GM12878 (cell line): ENCODE measurements around the gene GARNL3. TPM values are rescaled to one million over a fixed set of nuclear protein-coding genes. Genes with fewer than 3 reads are reported as not detected.

Experiments
- ATAC-seq: fragments of 200-7000 bp; cut with Tn5 transposase; 3 replicates; pipeline ENCODE4 v1.9.1; 2020; ENCODE audit warnings: mild to moderate bottlenecking, moderate library complexity
- BruUV-seq: library from RNA; stranded (reverse); fragments of 400-500 nt; replicated peaks from 2 replicates; lab custom pipeline; 2021; lab: Mats Ljungman, UMichigan
- CTCF ChIA-PET: fragments of 300-600 bp; sonication (Branson Sonifier 250); formaldehyde crosslinking; extraction: SDS; loops from one replicate; lab custom pipeline; 2021; ENCODE audit warnings: inconsistent platforms; lab: Yijun Ruan, JAX
- POLR2A ChIA-PET: fragments of 350-600 bp; formaldehyde crosslinking; extraction: SDS; loops from one replicate; lab custom pipeline; 2021; ENCODE audit warnings: inconsistent platforms; lab: Charles Lee
- RAD21 ChIA-PET: fragments of 300-600 bp; sonication (Branson Sonifier 250); formaldehyde crosslinking; loops from one replicate; lab custom pipeline; 2023; ENCODE audit warnings: antibody characterized with exemption; ENCODE audit not compliant: unreplicated experiment; lab: Charles Lee
- SMC1A ChIA-PET: fragments of 300-600 bp; sonication (Branson Sonifier 250); formaldehyde crosslinking; loops from one replicate; lab custom pipeline; 2023; ENCODE audit not compliant: unreplicated experiment, uncharacterized antibody; lab: Charles Lee
- DNase-seq: peaks from one replicate; pipeline ENCODE4 v3.0.0-alpha.2; 2011; ENCODE audit warnings: low read depth, low spot score
- FAIRE-seq: peaks from 3 replicates; lab custom pipeline; 2011; peaks lifted over from hg19 to GRCh38; lab: Jason Lieb, UNC
- H2AFZ ChIP-seq: 2 replicates; pipeline ENCODE4 v1.6.0; 2011; ENCODE audit warnings: low read depth, low read length, control low read depth; ENCODE audit not compliant: control insufficient read depth
- H3K27ac ChIP-seq: 2 replicates; pipeline ENCODE4 v1.5.1; 2011; ENCODE audit warnings: control low read depth; ENCODE audit not compliant: control insufficient read depth, insufficient read depth
- H3K27me3 ChIP-seq, 2 experiments: replicated peaks in 1 of 2; 2 replicates each; pipeline versions ENCODE4 v1.6.0 to v1.6.1; 2011; ENCODE audit warnings: low read length in 1 of 2; ENCODE audit not compliant: control insufficient read depth in 2 of 2, insufficient read depth in 2 of 2
- H3K36me3 ChIP-seq, 2 experiments: 2 replicates each; pipeline ENCODE4 v1.5.1; 2011; ENCODE audit warnings: low read length in 1 of 2; ENCODE audit not compliant: control insufficient read depth in 2 of 2, insufficient read depth in 2 of 2
- H3K4me1 ChIP-seq: 2 replicates; pipeline ENCODE4 v1.6.1; 2011; ENCODE audit warnings: mild to moderate bottlenecking, low read length, moderate library complexity, mixed read lengths; ENCODE audit not compliant: control insufficient read depth, insufficient read depth
- H3K4me2 ChIP-seq: 2 replicates; pipeline ENCODE4 v1.6.0; 2011; ENCODE audit warnings: control low read depth; ENCODE audit not compliant: control insufficient read depth, insufficient read depth
- H3K4me3 ChIP-seq: fragments of 200-600 bp; sonication (generic); 2 replicates; pipeline ENCODE4 v1.5.1; 2016
- H3K79me2 ChIP-seq: 2 replicates; pipeline ENCODE4 v1.6.0; 2011; ENCODE audit warnings: low read length; ENCODE audit not compliant: control insufficient read depth, insufficient read depth
- H3K9ac ChIP-seq: 2 replicates; pipeline ENCODE4 v1.8.0; 2011; ENCODE audit warnings: low read length, control low read depth, mixed read lengths; ENCODE audit not compliant: control insufficient read depth, insufficient read depth
- H3K9me3 ChIP-seq: replicated peaks from 3 replicates; pipeline ENCODE4 v1.5.1; 2011; ENCODE audit warnings: mild to moderate bottlenecking, low read length; ENCODE audit not compliant: control insufficient read depth, insufficient read depth
- H4K20me1 ChIP-seq: 2 replicates; pipeline ENCODE4 v1.6.0; 2011; ENCODE audit not compliant: control insufficient read depth, insufficient read depth
- ASH2L ChIP-seq: fragments of 300-600, 200-600 bp; sonication (generic); IDR thresholded peaks from 2 replicates; pipeline ENCODE4 v1.6.1; 2017; ENCODE audit warnings: low read depth, mild to moderate bottlenecking, borderline replicate concordance
- BACH1 ChIP-seq: fragments of 450-650 bp; IDR thresholded peaks from 2 replicates; pipeline ENCODE4 v1.6.1; 2017; ENCODE audit warnings: mild to moderate bottlenecking, borderline replicate concordance
- CREB1 ChIP-seq: IDR thresholded peaks from 2 replicates; pipeline ENCODE4 v1.6.1; 2012; ENCODE audit warnings: low read depth, mild to moderate bottlenecking, inconsistent platforms
- GATAD2B ChIP-seq: fragments of 450-650 bp; conservative IDR thresholded peaks from 2 replicates; pipeline ENCODE4 v1.6.1; 2017; ENCODE audit warnings: low read depth, mild to moderate bottlenecking, moderate library complexity
- HDAC2 ChIP-seq: fragments of 200-600 bp; sonication (generic); IDR thresholded peaks from 2 replicates; pipeline ENCODE4 v1.6.1; 2017
- MYC ChIP-seq: IDR thresholded peaks from 2 replicates; pipeline ENCODE4 v1.6.1; 2011; ENCODE audit warnings: mild to moderate bottlenecking, low read length, moderate library complexity, inconsistent platforms; ENCODE audit not compliant: insufficient read depth, insufficient replicate concordance, insufficient read length, severe bottlenecking
- NR2C2 ChIP-seq: IDR thresholded peaks from 2 replicates; pipeline ENCODE4 v1.6.1; 2011; ENCODE audit warnings: borderline replicate concordance, low read depth; ENCODE audit not compliant: control insufficient read depth, insufficient read length
- POLR2AphosphoS2 ChIP-seq: IDR thresholded peaks from 2 replicates; pipeline ENCODE4 v1.6.1; 2011; ENCODE audit warnings: low read depth, mild to moderate bottlenecking, low read length, improper control_type of control experiment, moderate library complexity
- RUNX3 ChIP-seq: IDR thresholded peaks from 2 replicates; pipeline ENCODE4 v1.6.1; 2012; ENCODE audit warnings: low read length, inconsistent platforms
- SIN3A ChIP-seq: IDR thresholded peaks from 2 replicates; pipeline ENCODE4 v1.6.1; 2012; ENCODE audit warnings: low read depth, low read length, improper control_type of control experiment
- SMAD1 ChIP-seq: fragments of 450-650 bp; IDR thresholded peaks from 2 replicates; pipeline ENCODE4 v1.6.1; 2018; ENCODE audit warnings: mild to moderate bottlenecking, low read depth; ENCODE audit not compliant: partially characterized antibody
- SMC3 ChIP-seq: IDR thresholded peaks from 2 replicates; pipeline ENCODE4 v1.6.1; 2011; ENCODE audit warnings: low read length, improper control_type of control experiment, borderline replicate concordance
- STAT3 ChIP-seq: IDR thresholded peaks from 2 replicates; pipeline ENCODE4 v1.6.1; 2011; ENCODE audit warnings: low read depth, low read length, improper control_type of control experiment
- SUZ12 ChIP-seq: fragments of 200-600 bp; sonication (generic); IDR thresholded peaks from one replicate; pipeline ENCODE4 v1.6.1; 2018; ENCODE audit warnings: antibody characterized with exemption, mild to moderate bottlenecking; ENCODE audit not compliant: unreplicated experiment
- ZNF274 ChIP-seq: IDR thresholded peaks from one replicate; pipeline ENCODE4 v1.8.0; 2011; ENCODE audit not compliant: insufficient read length, insufficient read depth
- WGBS: methylation state at CpG from one replicate; pipeline ENCODE4 v1.1.6; 2016; ENCODE audit warnings: low lambda C conversion rate; ENCODE audit not compliant: insufficient replicate concordance, insufficient coverage; ENCODE audit errors: missing lambda C conversion rate; 5-methylcytosine and 5-hydroxymethylcytosine counted together
- in situ Hi-C: fragments of 300-500 bp; cut with MboI; formaldehyde crosslinking; loops from 9 replicates; pipeline ENCODE4 v1.14.3; 2018; ENCODE audit warnings: mixed read lengths
- intact Hi-C: fragments of 100-400 bp; cut with micrococcal nuclease; formaldehyde crosslinking; loops from one replicate; pipeline ENCODE4 v1.14.2; 2022; ENCODE audit not compliant: unreplicated experiment
- polyA plus RNA-seq, 11 experiments: library from polyadenylated mRNA; depleted of rRNA in 4 of 11; unstranded in 6 of 11; stranded (reverse) in 5 of 11; fragments of >200 nt; fragmentation: Nextera tagmentation in 4 of 11; fragmentation: Illumina TruSeq in 1 of 11; extraction: Ambion mirVana in 4 of 11; extraction: Trizol in 1 of 11; gene quantifications; 1 replicate in 1 of 11; 2 replicates in 10 of 11; pipeline versions ENCODE4 v1.2.1 to v1.2.3, GENCODE V29; 2011 to 2016; ENCODE audit warnings: inconsistent platforms in 2 of 11, missing spikeins in 2 of 11, low read depth in 1 of 11
- total RNA-seq, 4 experiments: library from RNA; depleted of rRNA in 3 of 4; stranded (reverse); fragments of >200 nt in 3 of 4; fragmentation: Illumina TruSeq in 1 of 4; extraction: Trizol in 1 of 4; gene quantifications; 2 replicates each; pipeline versions ENCODE4 v1.2.1 to v1.2.3, GENCODE V29; 2013 to 2021

The GARNL3 gene
- total and polyA plus RNA-seq, 10 of the 15 experiments (the other 5 are each of a cell fraction or from before 2014, with no cell fraction given): 0.89 to 13.2 (median 6.3) TPM

GRCh38 chr9:127382541-127382940 is 118.0 kb downstream of the GARNL3 start:
- Histone ChIP-seq H3K9ac (no peak overlapping the region), H3K36me3 (no peaks in the 10 kb centered on the region), H3K4me2 (no peak overlapping the region), H3K27ac (no peak overlapping the region), H3K27me3 (no peaks in the 10 kb centered on the region), H3K4me1 (no peaks in the 10 kb centered on the region), H4K20me1 (no peaks in the 10 kb centered on the region), H3K79me2 (no peaks in the 10 kb centered on the region), H3K4me3 (no peak overlapping the region), H2AFZ (no peak overlapping the region), H3K9me3 (peaks cover 1% of the 10 kb centered on the region; the same call in 2 of the 3 replicates)
- in situ Hi-C loops: no loop called here
- WGBS: 42% methylated on average over 2 of the region's 2 CpGs
- ChIA-PET CTCF (interaction anchor here (0.9 to 1.3 kb wide), 3 partner anchors 23 to 168 kb away, joined by 3 read pairs; no protein-coding TSS in a partner anchor), SMC1A (interaction anchor here (0.6 kb wide), 1 partner anchor 592 kb away, joined by 3 read pairs; no protein-coding TSS in a partner anchor), POLR2A (no interaction called here), RAD21 (no interaction called here)
- DNase-seq: no peak
- ATAC-seq: no peak
- FAIRE-seq: no peak
- no peak for TF ChIP-seq RUNX3
- TF ChIP-seq SUZ12: no peak
- TF ChIP-seq MYC: no peak
- no peak for TF ChIP-seq HDAC2
- no peak for TF ChIP-seq BACH1
- no peak for TF ChIP-seq SMC3
- no peak for TF ChIP-seq CREB1
- BruUV-seq: no TSS peak
- intact Hi-C loops: no loop called here

- ChIA-PET RAD21 (no interaction called here), SMC1A (interaction anchor here (1.0 kb wide), 1 partner anchor 9 kb away, joined by 3 read pairs; no protein-coding TSS in a partner anchor), POLR2A (no interaction called here), CTCF (interaction anchor here (0.6 kb wide), 1 partner anchor 457 kb away, joined by 3 read pairs; no protein-coding TSS in a partner anchor)
- Histone ChIP-seq H3K27me3 (no peaks in the 10 kb centered on the region), H3K4me2 (no peak overlapping the region), H4K20me1 (no peaks in the 10 kb centered on the region), H3K9ac (no peak overlapping the region), H3K36me3 (no peaks in the 10 kb centered on the region), H3K9me3 (no peaks in the 10 kb centered on the region), H2AFZ (no peak overlapping the region), H3K79me2 (no peaks in the 10 kb centered on the region), H3K4me1 (peaks cover 13% of the 10 kb centered on the region), H3K4me3 (no peak overlapping the region), H3K27ac (no peak overlapping the region)
- BruUV-seq: no TSS peak
- FAIRE-seq (no peak), DNase-seq (no peak), ATAC-seq (no peak)
- in situ Hi-C loops (no loop called here), intact Hi-C loops (no loop called here)
- no peak for TF ChIP-seq GATAD2B
- no peak for TF ChIP-seq ZNF274
- TF ChIP-seq STAT3: no peak
- no peak for TF ChIP-seq NR2C2
- TF ChIP-seq SMAD1: no peak
- TF ChIP-seq SMC3: no peak
- TF ChIP-seq SIN3A: no peak
- no peak for TF ChIP-seq POLR2AphosphoS2
- TF ChIP-seq ASH2L: no peak
- 64% methylated on average over 11 of the region's 11 CpGs for WGBS
Observed at GRCh38 chr9:127384016-127384730, 119.6 kb downstream of the GARNL3 start.
